Epithelial cell of prostate (primary cell): Measurements from ENCODE around the gene DLGAP1.
"Not testable (repeated sequence)": the region's sequence is repeated elsewhere in the genome, so short reads cannot be mapped to it uniquely, and the experiment has no call there.

Source experiments
- DNase-seq: peaks from one replicate; pipeline ENCODE4 v3.0.0-alpha.2; 2011; ENCODE audit warnings: low read depth, low spot score
- H3K27ac ChIP-seq: fragments of 450-650 bp; 2 replicates; pipeline ENCODE4 v1.5.1; 2017; ENCODE audit warnings: mild to moderate bottlenecking

DLGAP1 gene

DNA sequence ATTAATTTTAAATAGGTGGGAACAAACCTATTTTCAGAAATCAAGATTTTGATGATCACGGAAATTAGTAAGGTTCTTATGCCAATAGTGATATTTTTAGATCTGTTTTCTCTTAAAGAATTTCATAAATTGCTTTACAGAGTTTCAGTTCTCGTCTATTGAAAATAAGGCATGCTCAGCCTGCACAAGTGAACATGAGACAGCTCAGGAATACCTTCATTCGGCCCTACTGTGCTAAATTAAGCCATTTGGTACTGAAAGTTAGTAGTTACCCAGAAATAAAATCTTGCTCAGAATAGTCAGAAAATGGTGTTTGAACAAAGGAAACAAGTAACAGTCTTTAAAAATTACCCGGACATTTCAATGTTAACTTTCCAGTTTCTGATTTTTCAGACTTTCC is 60.4 kb downstream of the DLGAP1 start:
- no peak overlapping the region for H3K27ac ChIP-seq
- DNase-seq, result no peak

DNA sequence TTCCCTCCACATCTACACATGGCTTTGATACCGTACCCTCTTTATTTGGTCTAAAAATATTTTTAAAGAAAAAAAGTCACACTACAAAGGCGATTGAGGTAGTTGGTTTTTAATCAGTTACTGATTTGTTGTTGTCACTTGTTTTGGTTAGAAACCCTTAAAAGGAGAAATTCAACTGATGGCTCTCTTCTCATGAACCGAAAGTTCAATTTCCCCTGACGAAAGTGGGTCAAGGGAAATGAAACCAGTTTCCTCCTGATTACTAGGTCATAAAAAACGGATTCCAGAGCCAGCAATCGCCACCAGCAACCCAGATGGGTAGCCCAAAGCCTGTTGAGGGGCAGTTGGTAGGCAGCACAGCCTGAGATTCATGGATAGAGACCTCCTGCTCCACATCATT is 63.2 kb downstream of the DLGAP1 start:
- no peak overlapping the region for H3K27ac ChIP-seq
- no peak for DNase-seq

DNA sequence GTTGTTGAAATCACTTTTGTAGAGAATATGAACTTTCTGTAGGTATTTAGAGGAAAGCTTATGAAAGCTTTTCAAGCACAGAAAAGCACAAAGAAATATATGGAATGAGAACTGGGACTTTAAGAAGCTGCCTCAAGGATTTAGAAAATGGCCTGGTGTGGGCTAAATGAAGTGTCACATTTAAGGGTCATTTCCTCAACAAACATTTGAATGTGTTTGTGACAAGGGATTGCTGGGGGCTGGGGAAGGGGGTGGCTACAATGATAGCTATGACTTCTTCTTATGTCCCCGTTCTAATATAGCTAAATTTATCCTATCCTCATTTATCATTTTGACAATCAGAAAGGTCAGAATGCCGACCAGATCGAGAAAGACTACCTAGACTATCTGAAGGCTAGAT is 69.2 kb downstream of the DLGAP1 start:
- H3K27ac ChIP-seq, result no peak overlapping the region
- no peak for DNase-seq

DNA sequence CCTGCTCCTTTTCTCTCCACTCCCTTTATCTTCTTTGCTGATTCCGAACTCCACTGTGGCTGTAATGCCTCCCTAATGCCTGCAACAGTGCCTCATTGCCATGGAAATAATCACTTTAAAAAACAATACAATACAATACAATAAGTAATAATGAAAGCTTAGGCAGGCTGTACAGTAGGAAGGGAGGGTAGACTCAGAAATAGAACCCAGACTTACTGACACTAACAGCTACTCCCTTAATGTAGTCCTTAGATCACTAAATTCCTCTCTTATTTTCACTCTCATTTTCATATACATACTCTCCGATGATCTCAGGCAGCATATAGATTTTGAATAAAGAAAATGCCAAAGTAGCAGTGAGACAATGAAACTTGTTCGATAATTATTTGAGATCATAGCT is 70.2 kb downstream of the DLGAP1 start:
- H3K27ac ChIP-seq, result no peak overlapping the region
- no peak for DNase-seq

DNA sequence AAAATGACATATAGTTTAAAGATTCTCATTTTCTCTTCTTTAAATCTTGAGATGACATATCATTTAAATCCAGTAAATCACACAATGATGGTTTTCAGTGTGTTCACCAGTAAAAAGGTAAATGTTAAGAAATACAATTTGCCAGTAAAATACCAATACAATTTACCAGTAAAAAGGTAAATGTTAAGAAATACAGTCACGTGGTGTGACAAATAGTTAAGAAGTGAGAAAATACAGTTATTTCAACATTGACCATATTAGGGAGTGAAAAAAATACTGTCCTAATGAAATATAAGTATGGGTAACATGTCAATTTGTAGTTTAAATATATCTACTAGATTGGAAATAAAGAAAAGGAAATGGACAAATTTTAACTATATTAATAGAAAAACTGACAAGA is 80.5 kb downstream of the DLGAP1 start:
- no peak overlapping the region for H3K27ac ChIP-seq
- DNase-seq, result no peak

DNA sequence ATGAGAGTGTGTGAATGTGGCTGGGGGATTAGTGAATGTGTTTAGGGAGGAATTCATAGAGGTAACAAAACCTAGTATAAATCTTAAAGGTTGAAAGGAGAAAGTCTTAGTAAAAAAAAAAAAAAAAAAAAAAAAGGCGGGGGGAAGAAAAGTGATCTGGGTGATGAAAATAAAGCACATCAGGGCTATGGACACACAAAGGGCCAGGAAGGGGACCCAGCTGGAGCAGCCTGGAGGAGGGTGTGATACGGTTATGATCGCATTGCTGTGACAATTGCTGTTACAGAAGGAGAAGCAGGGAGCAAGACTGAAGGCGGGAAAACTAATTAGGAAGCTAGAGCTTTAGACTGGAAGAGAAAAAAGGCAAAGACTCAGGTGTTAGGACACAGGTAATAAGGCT is 85.4 kb downstream of the DLGAP1 start:
- DNase-seq, result no peak

DNA sequence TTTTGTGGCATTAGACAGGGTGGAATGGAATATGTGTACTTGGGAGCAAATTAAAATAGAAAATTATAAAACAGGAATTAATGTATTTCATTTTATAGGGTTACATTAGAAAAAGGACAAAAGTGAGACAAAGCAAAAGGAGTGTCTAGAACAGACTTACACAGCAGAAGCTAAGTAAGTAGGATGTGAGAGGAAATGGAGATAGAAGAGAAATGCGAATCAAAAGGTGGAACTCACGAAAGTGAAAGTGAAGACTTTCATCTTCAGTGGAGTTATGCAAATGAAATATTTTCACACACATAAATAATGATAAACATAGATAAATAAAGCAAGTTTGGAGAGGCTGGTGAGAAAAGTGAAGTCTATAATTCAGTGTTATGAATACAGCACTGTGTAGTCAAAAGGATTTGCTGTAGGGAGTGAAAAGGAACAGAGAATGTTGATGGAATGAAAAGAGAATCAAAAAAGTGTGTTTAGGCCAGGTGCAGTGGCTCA is 94.8 kb downstream of the DLGAP1 start:
- H3K27ac ChIP-seq, result no peak overlapping the region
- no peak for DNase-seq

More for the DNA sequence above, 85.4 kb downstream of the DLGAP1 start:
- H3K27ac ChIP-seq, result no peak overlapping the region

DNA sequence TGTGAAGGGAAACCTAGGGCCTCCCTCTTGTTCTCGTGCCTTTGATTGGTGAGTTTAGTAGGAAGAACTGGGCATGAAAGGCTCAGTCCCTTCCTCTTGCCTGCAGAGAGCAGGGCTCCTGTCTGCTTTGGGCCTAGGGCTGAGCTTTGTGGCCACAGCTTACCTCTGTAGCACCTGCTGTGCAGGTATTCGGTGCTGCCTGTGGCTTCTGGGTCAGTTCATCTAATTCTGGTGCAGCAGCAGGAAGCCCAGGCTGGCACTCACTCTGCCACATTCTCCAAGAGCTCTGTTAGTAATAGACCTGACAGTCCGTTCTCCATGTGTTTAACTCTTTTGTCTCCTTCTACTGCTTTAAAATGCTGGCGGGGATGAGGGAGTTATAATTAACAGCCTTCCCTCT is 96.5 kb downstream of the DLGAP1 start:
- H3K27ac ChIP-seq, result no peak overlapping the region
- DNase-seq, result no peak

DNA sequence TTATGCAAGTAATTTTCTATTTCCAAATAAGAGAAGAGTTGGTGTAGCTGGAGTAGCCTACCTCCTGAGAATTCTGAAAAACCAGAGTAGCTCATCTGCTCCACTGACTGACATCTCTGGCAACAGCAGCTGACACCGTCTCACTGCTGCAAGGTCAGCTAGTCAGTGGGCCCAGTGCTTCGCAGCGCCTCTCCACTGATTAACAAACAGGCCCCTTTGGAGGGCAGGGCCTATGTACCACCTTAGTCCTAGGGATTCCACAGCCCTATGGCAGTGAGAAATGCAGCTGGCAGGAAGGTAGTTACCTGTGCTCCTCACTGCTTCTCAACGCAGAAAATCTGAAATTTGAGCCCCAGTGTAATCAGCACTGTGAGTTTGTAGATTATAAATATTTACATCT is 97.5 kb downstream of the DLGAP1 start:
- no peak for DNase-seq
- H3K27ac ChIP-seq, result no peak overlapping the region

DNA sequence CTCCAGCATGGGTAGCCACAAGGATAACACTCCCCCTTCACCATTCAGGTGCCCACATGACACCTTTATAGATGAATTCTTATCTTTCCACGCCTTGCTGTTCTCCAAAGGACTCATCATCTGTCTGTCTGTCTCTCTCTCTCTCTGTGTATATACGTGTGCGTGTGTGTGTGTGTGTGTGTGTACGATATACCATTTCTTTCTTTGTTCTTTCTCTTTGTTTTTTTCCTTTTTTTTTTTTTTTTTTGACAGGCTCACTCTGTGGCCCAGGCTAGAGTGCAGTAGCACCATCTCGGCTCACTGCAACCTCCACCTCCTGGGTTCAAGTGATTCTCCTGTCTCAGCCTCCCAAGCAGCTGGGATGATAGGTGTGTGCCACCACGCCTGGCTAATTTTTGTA is 98.2 kb downstream of the DLGAP1 start:
- no peak for DNase-seq
- H3K27ac ChIP-seq, result no peak overlapping the region

DNA sequence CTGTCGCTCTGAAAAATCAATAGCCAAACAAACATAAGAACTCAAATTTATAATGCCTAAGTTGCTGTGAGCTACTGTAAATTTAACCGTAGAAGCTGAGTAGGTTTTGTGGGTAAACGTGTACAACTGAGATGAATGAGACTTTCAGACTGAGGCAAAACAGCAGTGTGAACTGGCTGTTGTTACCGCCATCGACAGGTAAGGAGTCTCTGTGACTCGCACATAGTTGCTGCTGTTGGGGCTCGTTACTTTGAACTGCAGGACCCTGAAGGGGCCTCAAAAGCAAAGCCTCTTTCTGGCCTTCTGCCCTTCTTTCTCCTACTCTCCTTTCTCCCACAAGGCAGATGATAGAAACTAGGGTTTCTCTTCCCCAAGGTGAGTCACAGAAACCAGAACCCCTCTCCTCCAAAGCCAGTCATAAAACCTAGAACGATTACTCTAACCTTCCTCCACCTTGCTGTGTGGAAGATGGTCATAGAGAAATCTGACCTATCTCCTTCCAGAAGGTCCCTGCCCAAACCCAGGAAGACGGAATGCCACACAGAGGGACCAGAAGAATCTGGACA is 101.2 kb downstream of the DLGAP1 start:
- no peak overlapping the region for H3K27ac ChIP-seq
- no peak for DNase-seq

DNA sequence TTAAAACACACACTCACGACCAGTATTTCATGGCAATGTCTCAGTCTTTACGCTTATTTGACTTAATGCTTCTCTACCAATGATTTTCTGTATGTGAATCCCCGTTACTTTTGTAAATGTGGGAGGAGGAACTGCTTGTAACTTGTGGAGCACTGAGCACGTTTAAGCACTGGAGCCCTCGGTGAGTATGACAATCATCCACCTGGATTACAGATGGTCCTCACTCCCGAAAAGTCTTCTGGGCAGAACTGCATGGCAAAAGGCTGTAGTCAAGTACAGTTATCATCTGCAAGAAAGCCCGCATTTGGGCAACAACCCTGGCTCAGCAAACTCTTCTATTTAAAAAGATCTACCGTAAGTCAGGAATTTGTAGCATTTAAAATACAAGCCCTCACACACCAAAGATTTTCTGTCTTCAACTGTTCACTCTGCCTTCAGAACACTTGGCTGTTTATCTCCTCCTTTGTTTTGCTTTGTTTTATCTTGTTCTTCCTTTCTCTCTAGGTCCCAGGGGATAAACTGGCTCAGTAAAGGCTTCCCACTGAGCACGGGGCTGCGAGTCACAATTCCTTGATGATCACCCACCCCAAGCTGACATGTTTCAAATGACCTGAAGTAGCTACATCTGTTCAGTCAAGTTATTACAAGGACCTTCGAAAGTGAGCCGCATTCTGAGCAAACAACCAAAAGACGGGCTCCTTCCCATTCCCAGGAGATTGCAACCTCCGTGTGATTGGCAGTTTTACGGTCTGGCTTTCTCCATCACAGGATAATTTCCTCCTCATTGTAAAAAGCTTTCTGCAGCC is 102.2 kb downstream of the DLGAP1 start:
- DNase-seq, result no peak
- no peak overlapping the region for H3K27ac ChIP-seq

DNA sequence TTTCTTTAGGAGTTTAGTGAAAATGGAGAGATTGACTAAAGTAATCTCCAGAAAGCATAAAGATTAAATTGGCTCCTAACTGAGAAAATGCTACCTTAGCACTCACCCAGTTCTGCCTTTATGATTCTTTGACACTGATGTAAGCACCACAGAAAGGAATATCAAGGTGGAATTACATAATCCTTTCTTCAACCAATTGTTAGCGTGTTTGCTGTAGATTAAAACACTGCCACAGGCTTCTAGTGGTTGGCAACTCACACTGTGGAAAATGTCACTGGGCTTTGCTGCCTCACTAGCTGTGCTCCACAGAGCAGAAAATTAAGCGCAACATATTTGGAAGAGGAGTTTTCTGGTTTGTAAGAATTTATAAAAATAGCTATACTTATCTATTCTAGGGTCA is 104.1 kb downstream of the DLGAP1 start:
- no peak for DNase-seq
- H3K27ac ChIP-seq, result no peak overlapping the region

DNA sequence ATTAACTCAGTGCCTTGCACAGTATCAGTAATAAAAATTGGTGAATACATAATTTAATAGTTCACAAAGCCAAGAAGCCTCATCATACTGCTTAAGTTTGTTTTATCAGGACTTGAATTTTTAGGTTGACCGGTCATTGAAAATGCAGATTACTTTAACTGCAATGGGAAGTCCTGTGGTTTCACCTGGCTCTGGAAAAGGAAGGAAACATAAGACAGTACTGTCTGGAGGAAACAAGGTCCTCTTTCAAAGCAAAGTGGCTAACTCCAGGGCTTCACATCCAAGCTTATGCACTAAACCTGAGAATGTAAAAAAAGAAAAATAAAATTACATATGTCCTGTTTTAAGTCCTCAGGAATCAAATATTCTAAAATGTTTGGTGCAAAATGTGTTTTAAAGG is 119.7 kb downstream of the DLGAP1 start:
- no peak overlapping the region for H3K27ac ChIP-seq
- no peak for DNase-seq

DNA sequence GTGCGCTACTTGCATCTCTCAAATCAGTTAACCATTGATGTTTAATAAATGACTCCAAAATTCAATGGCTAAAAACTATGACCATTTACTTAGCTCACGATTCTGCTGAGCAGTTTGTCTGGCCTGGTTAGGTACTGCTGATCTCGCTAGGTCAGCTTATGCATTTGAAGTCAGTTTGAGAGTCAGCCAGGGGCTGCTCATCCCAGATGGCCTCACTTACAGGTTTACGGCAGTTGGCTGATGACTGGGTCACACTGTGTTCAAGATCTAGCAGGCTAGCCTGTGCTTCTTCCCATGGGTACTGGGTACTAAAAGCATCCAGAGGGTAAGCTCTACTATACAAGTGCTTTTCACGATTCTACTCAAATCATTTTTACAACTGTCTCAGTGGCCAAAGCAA is 122.1 kb downstream of the DLGAP1 start:
- DNase-seq, result no peak

DNA sequence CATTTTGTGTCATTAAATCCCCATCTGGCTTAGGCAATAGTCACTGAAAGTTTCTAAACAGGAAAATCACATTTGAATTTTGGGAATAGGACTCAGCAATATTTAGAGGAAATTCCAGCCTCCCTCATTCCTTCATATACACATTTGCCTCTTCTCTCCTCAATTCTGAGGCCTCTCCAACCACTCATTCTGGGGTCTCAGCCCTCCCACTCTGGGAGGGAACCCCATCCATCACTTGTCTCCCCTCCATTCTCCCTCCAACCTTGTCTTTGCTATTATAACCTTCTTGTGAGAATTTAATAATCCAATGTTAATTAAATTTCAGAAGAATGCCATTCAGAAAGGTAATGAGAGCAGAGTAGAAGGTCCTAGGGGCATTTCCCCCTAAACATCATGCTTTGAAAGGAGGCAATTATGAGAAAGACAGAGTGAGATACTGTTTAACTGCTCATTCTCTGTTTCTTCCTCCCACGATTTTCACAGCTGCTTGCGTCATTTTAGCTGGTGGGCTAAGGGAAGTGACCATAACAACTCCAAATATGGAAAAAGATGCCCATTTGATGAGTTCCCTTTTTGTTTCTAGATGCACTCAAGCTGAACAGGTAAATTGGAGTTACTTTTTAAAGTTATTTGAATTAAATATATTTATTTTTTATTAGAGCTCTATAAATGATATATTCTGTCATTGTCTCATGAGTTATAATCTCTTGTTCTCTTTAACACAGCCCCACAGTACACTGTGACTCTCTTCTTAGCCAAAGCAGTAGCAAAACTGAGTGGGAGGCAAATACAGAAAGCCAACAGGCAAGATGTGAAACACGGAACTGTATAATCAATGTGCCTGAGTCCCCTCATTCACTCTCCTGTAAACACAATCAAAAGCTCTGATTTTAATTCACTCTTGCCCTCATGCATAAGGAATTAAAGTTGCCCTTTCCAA is 135.1 kb downstream of the DLGAP1 start:
- H3K27ac ChIP-seq, result no peak overlapping the region
- DNase-seq, result no peak

More for the DNA sequence above, 122.1 kb downstream of the DLGAP1 start:
- H3K27ac ChIP-seq, result no peak overlapping the region

DNA sequence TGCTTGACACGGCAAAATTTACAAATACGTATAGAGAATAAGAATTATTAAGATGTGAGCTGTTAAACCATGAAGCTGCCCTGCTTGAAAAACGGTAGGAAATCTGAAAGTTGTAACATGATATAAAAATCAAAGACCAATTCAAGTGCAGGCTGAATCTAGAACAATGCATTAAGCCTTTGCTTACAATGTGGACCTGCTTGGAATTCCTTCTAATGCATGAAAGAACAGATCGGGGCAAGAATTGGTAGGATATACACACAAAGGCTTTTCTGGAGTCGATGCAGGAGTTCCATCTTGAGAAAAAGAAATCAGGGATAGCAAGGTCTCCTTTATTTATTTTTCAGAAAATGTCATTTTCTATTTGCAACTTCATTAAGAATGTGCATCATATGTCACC is 136.8 kb downstream of the DLGAP1 start:
- no peak overlapping the region for H3K27ac ChIP-seq
- no peak for DNase-seq

DNA sequence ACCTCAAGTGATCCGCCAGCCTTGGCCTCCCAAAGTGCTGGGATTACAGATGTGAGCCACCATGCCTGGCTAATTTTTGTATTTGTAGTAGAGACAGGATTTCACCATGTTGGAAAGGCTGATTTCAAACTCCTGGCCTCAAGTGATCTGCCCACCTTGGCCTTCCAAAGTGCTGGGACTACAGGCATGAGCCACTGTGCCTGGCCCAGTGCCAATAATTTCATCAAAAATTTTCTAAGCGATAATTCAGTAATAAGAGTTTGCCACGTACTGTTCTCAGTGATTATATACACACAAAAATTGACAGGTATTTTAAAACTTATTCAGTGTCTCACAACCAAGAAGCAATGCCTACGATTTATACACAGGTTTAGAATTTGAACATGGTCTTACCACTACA is 143.2 kb downstream of the DLGAP1 start:
- DNase-seq, H3K27ac ChIP-seq: not testable (repeated sequence)

DNA sequence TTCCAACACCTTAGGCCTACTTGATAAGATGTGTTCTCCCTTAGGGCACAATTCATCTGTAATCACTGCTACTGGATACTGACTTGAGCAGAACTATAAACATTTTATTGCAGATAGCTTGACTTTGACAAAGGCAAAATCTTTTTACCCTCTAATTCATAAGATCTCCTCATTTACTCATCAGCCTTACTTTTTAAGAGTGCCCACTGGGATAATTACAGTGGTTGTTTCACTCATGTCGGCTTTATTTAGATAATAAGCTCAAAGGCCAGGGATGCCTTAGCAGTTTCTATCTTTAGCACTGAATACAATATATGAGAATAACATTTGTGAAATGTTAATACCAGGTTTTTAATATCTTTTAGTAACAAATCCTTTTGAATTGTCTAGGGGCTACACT is 144.0 kb downstream of the DLGAP1 start:
- H3K27ac ChIP-seq, result no peak overlapping the region
- no peak for DNase-seq

DNA sequence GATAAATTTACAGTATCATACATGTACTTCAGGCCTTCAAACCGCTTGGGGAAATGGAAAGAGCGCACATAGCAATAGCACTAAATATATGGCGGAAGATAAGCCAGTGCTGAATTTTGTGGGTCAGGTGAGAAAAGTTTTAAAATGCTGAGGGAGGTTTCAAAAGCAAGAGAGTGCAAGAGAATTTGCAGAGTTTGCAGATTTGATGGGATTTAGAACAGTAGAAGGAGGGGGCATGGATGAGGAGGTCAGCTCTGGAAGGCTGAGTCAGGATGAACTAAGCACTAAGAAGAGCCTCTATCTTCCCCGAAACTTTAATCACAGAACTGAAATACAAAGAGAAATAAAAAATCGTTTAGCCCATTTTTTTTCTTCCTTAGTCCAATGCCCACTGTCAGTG is 145.9 kb downstream of the DLGAP1 start:
- no peak for DNase-seq
- no peak overlapping the region for H3K27ac ChIP-seq

DNA sequence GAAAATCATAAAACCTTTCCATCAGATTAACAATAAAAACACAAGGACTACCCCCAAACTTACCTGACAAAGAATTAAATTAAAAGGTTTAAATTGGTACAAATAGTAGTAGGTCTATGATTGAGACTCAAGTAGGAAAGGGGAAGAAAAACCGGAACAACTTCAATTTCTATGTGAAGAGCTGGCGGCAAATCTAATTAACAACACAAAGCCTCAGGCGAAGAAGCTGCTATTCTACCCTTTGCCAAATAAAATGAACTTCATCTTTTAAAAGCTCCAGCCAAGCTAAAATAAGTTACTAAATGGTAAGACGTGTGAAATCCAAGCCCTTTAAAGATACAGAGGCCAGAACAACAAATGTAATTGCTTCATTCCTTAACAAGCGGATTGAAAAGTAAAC is 146.5 kb downstream of the DLGAP1 start:
- no peak overlapping the region for H3K27ac ChIP-seq
- DNase-seq, result no peak
